ENCODE data around the gene LMNTD2.

LMNTD2 gene

GRCh38 chr11:532986-533585, 27.5 kb downstream of the LMNTD2 start:
- DNase-seq (ENCODE audit: low read depth, low spot score), result no peak
- no peak overlapping the region for H3K27ac ChIP-seq
- H3K9ac ChIP-seq (ENCODE audit: insufficient read length), result no peak overlapping the region
- H3K36me3 ChIP-seq (ENCODE audit: insufficient read depth, low read length), result peaks cover 16% of the 10 kb centered on the region; the same call in 1 of the 2 replicates
- no peak overlapping the region for H3K4me3 ChIP-seq
- H3K9me3 ChIP-seq (ENCODE audit: low read depth, low read length), result no peaks in the 10 kb centered on the region
- TF ChIP-seq FOXP2 (optimal IDR thresholded peaks at IDR 0.05; ENCODE audit: control extremely low read depth, extremely low read length, insufficient read depth) (no peak), POLR2AphosphoS5 (IDR thresholded peaks at IDR 0.05; ENCODE audit: borderline replicate concordance, low read depth, low read length) (no peak), EZH2 (IDR thresholded peaks at IDR 0.05) (no peak)

DNA sequence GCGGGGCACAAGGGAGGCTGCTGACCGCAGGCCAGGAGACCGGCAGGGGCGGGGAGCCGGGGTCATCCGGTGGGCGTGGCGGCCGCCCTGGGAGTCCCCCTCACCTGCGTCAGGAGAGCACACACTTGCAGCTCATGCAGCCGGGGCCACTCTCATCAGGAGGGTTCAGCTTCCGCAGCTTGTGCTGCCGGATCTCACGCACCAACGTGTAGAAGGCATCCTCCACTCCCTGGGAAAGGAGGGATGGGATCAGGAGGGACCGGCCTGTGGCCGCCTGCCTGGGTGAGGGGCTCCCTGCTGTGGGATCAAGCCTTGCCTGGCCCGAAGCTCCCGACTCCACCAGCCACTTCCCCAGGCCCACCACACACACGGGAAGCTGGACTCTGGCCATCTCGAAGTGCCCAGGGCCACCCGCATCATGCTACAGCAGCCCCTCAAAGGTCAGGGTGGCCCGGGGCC, 28.0 kb downstream of the LMNTD2 start:
- no peak for DNase-seq (ENCODE audit: low read depth, low spot score)
- H3K9ac ChIP-seq (ENCODE audit: insufficient read length), result no peak overlapping the region
- H3K9me3 ChIP-seq (ENCODE audit: low read depth, low read length), result no peaks in the 10 kb centered on the region
- no peak overlapping the region for H3K27ac ChIP-seq
- H3K36me3 ChIP-seq (ENCODE audit: insufficient read depth, low read length), result peaks cover 16% of the 10 kb centered on the region; the same call in 1 of the 2 replicates
- no peak overlapping the region for H3K4me3 ChIP-seq
- TF ChIP-seq EZH2 (IDR thresholded peaks at IDR 0.05) (no peak), FOXP2 (optimal IDR thresholded peaks at IDR 0.05; ENCODE audit: control extremely low read depth, extremely low read length, insufficient read depth) (no peak), POLR2AphosphoS5 (IDR thresholded peaks at IDR 0.05; ENCODE audit: borderline replicate concordance, low read depth, low read length) (no peak)

DNA sequence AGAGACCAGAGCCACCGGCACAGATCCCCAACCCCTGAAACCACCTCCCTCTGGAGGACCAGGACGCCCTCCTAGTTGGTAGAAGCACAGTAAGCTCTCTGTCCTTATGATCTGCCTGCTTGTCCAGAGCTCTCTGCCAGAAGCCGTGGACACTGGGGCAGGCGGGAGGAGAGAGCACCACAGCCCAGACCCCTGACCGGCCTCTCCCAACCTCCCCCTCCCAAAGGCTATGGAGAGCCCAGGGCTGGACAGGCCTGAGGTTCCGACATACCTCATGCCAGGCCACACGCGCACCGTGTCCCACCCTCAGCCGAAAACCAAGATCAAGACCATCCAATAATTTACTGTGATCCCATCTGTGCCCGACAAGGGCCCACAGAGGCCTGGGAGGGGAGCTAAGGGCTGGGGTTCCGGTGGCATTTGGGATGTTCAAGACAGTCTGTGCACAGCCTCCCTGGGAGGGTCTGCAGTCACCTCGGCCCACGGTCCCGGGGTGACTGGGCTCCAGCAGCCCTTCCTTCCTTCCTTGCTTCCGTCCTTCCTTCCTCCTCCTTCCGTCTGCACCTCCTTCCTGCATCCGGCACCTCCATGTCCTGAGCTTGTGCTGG, 28.5 kb downstream of the LMNTD2 start:
- no peaks in the 10 kb centered on the region for H3K9me3 ChIP-seq (ENCODE audit: low read depth, low read length)
- no peak overlapping the region for H3K9ac ChIP-seq (ENCODE audit: insufficient read length)
- DNase-seq (ENCODE audit: low read depth, low spot score), result no peak
- TF ChIP-seq EZH2 (IDR thresholded peaks at IDR 0.05), result no peak
- peak; percentile 25; the same call in 1 of the 2 replicates for TF ChIP-seq POLR2AphosphoS5 (IDR thresholded peaks at IDR 0.05; ENCODE audit: borderline replicate concordance, low read depth, low read length)
- no peak overlapping the region for H3K4me3 ChIP-seq
- H3K27ac ChIP-seq, result no peak overlapping the region
- H3K36me3 ChIP-seq (ENCODE audit: insufficient read depth, low read length), result peaks cover 16% of the 10 kb centered on the region; the same call in 1 of the 2 replicates

- no peaks in the 10 kb centered on the region for H3K9me3 ChIP-seq (ENCODE audit: low read depth, low read length)
- H3K36me3 ChIP-seq (ENCODE audit: insufficient read depth, low read length), result peaks cover 16% of the 10 kb centered on the region; the same call in 1 of the 2 replicates
- no peak overlapping the region for H3K4me3 ChIP-seq
- no peak for DNase-seq (ENCODE audit: low read depth, low spot score)
- H3K9ac ChIP-seq (ENCODE audit: insufficient read length), result no peak overlapping the region
- no peak overlapping the region for H3K27ac ChIP-seq
- TF ChIP-seq EZH2 (IDR thresholded peaks at IDR 0.05), result no peak
- no peak for TF ChIP-seq FOXP2 (optimal IDR thresholded peaks at IDR 0.05; ENCODE audit: control extremely low read depth, extremely low read length, insufficient read depth)
- TF ChIP-seq POLR2AphosphoS5 (IDR thresholded peaks at IDR 0.05; ENCODE audit: borderline replicate concordance, low read depth, low read length), result no peak; the same call in 1 of the 2 replicates
Observed at GRCh38 chr11:530960-531831, 29.3 kb downstream of the LMNTD2 start.

DNA sequence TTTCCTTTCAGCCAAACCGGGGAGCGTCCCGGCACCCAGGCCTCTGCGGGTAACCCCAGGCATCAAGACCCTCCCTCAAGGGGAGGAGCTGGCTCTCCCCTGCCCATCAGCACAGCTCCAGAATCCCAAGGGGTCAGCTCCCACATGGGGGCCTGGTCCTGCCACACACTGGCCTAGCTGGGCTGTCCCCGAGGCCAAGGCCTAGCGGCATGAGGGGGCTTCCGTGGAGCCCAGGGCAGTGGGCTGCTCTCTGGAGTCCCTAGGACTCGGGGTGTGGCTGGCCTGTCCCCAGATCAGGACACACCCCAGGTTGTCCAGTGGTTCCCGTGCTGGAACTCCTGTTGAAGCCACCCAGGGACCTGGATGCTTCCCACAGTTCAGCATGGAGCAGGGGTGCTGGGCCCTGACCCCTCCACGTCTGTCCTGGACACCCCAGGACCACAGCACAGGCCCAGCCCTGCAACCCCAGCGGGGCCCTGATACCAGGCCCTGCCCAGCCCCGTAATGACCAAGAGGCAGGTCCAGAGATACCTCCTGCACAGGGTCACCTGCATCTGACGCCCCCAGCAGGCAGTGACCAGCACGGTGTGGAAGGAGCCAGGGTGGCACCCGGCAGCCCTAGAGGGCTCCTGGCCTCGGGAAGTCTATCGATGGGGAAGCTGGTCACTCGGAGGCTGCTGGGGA, 30.7 kb downstream of the LMNTD2 start:
- H3K9me3 ChIP-seq (ENCODE audit: low read depth, low read length), result no peaks in the 10 kb centered on the region
- H3K4me3 ChIP-seq, result no peak overlapping the region
- no peak overlapping the region for H3K27ac ChIP-seq
- no peak overlapping the region for H3K9ac ChIP-seq (ENCODE audit: insufficient read length)
- TF ChIP-seq EZH2 (IDR thresholded peaks at IDR 0.05) (no peak), POLR2AphosphoS5 (IDR thresholded peaks at IDR 0.05; ENCODE audit: borderline replicate concordance, low read depth, low read length) (no peak), FOXP2 (optimal IDR thresholded peaks at IDR 0.05; ENCODE audit: control extremely low read depth, extremely low read length, insufficient read depth) (no peak)
- DNase-seq (ENCODE audit: low read depth, low spot score), result no peak
- H3K36me3 ChIP-seq (ENCODE audit: insufficient read depth, low read length), result peaks cover 16% of the 10 kb centered on the region; the same call in 1 of the 2 replicates

DNA sequence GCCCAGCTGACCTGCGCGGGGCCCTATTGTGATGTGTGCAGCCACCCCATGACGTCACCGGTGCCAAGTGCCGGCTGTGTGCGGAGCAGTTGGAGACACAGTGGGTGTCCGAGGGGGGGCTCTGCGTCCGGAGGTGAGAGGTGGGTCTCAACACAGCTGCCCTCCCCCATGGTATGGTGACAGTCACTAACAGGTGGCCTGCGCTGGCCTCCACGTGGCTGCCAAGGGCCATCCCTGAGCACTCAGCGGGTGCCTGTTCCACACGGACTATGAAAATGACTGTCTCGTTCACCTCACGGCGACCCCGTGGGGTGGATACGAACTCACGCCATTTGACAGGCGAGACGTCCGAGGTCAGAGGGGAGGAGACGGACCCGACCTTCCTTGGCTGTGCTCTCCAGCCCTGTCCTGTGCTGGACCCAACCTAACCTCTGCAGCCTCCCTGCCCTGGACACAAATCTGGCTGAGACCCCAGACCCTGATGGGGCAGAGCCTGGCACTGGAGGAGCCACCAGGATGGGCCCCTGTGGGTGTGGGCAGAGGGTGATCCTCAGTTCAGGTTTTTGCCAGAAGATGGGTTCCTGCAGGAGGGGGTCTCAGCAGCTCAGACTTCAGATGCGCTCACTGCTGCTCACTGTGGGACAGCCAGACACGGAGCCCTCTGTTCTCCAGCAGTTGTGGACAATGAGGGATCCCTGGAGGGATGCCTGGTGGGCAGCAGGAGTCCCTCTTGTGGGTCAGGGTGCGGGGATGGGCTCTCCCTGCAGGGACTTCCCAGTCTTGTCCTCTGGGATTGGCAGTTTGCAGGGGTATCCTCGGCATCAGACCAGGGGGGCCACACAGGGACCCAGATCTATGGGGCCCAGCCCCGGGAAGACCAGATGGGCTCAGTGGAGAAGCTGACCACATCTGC, 31.5 kb downstream of the LMNTD2 start:
- peaks cover 16% of the 10 kb centered on the region; the same call in 1 of the 2 replicates for H3K36me3 ChIP-seq (ENCODE audit: insufficient read depth, low read length)
- TF ChIP-seq POLR2AphosphoS5 (IDR thresholded peaks at IDR 0.05; ENCODE audit: borderline replicate concordance, low read depth, low read length) (no peak), FOXP2 (optimal IDR thresholded peaks at IDR 0.05; ENCODE audit: control extremely low read depth, extremely low read length, insufficient read depth) (no peak), EZH2 (IDR thresholded peaks at IDR 0.05) (no peak)
- no peak overlapping the region for H3K4me3 ChIP-seq
- no peak overlapping the region for H3K27ac ChIP-seq
- no peaks in the 10 kb centered on the region for H3K9me3 ChIP-seq (ENCODE audit: low read depth, low read length)
- H3K9ac ChIP-seq (ENCODE audit: insufficient read length), result no peak overlapping the region
- no peak for DNase-seq (ENCODE audit: low read depth, low spot score)

DNA sequence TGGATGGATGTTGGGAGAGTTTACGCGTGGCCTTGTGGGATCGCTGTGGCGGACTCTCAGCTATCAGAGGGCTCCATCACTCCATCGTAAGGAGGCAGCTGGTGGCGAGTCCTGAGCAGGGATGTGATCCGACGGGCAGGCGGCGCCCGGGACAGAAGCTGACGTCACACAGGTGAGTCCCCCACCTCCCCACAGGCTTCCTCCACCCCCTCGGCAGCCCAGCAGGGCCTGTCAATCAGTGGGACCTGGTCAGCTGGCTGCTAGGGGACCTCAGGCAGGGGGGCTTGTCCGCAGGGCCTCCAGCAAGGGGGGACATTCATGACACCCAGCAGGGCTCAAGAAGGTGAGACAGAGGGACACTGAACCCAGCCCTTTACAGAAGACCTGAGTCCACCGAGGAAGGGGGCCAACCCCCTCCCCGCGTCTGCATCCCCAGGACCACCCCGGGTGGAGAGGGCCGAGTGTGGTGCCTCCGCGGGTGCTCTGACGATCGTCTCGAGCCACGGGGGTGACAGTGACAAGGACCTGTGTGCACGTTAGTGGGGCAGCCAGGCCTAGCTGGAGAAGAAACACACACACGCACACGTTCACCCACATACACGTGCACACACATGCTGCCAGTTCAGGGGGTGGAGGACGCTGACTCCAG, 32.2 kb downstream of the LMNTD2 start:
- Histone ChIP-seq H3K36me3 (ENCODE audit: insufficient read depth, low read length) (peaks cover 11% of the 10 kb centered on the region; the same call in 1 of the 2 replicates), H3K9ac (ENCODE audit: insufficient read length) (no peak overlapping the region), H3K9me3 (ENCODE audit: low read depth, low read length) (no peaks in the 10 kb centered on the region), H3K27ac (no peak overlapping the region), H3K4me3 (no peak overlapping the region)
- no peak for DNase-seq (ENCODE audit: low read depth, low spot score)
- no peak for TF ChIP-seq EZH2 (IDR thresholded peaks at IDR 0.05)
